ENCODE measurements around the gene SOX30.

DNA sequence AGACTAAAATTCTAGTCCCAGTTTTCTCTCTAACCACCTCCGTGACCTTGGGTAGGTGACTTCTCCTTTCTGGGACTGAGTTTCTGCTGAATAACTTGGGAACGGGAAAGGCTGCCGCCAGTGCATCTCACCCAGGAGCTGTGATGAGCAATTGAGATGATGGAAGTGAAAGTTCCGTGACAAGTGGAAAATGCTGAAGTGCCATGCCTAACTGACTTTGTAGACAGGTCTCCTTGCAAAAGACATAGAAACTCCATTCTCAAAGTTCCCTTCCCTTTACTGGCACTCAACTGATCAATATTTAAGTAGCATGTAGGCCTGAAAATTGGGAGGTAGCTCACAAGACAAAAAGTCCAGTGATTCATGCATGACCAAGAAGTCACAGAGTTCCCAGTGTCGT, 70.3 kb downstream of the SOX30 start:
- TF ChIP-seq, protein P1, sequence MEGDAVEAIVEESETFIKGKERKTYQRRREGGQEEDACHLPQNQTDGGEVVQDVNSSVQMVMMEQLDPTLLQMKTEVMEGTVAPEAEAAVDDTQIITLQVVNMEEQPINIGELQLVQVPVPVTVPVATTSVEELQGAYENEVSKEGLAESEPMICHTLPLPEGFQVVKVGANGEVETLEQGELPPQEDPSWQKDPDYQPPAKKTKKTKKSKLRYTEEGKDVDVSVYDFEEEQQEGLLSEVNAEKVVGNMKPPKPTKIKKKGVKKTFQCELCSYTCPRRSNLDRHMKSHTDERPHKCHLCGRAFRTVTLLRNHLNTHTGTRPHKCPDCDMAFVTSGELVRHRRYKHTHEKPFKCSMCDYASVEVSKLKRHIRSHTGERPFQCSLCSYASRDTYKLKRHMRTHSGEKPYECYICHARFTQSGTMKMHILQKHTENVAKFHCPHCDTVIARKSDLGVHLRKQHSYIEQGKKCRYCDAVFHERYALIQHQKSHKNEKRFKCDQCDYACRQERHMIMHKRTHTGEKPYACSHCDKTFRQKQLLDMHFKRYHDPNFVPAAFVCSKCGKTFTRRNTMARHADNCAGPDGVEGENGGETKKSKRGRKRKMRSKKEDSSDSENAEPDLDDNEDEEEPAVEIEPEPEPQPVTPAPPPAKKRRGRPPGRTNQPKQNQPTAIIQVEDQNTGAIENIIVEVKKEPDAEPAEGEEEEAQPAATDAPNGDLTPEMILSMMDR (IDR thresholded peaks at IDR 0.05) = no peak
- TF ChIP-seq POLR2AphosphoS5 (IDR thresholded peaks at IDR 0.05) (no peak), POLR2A (IDR thresholded peaks at IDR 0.05) (no peak)

Data from gastroesophageal sphincter (tissue), 3 donors.